Measurements from ENCODE around the gene KERA.
"Not testable (repeated sequence)": the region's sequence is repeated elsewhere in the genome, so short reads cannot be mapped to it uniquely, and the experiment has no call there.

Gene KERA

GRCh38 chr12:91057368-91058165 is at the start of gene KERA:
TSS of gene KERA (minus strand) at chr12:91058024. CDS start at chr12:91056281, 1,743 bp downstream.
- DNase-seq: no peak

- DNase-seq: no peak
Measured at GRCh38 chr12:91106283-91106682, 48.5 kb upstream of the KERA start.

- no peak for DNase-seq
Measured at GRCh38 chr12:91105807-91106206, 48.0 kb upstream of the KERA start.

GRCh38 chr12:91104812-91105466 is 47.1 kb upstream of the KERA start:
- no peak for DNase-seq

GRCh38 chr12:91103624-91104023 is 45.8 kb upstream of the KERA start:
- DNase-seq: no peak

GRCh38 chr12:91103101-91103500 is 45.3 kb upstream of the KERA start:
- no peak for DNase-seq

GRCh38 chr12:91100906-91101305 is 43.1 kb upstream of the KERA start:
- no peak for DNase-seq

GRCh38 chr12:91099836-91100235 is 42.0 kb upstream of the KERA start:
- DNase-seq: no peak

- DNase-seq: no peak
Measured at GRCh38 chr12:91099341-91099740, 41.5 kb upstream of the KERA start.

- no peak for DNase-seq
Measured at GRCh38 chr12:91098941-91099340, 41.1 kb upstream of the KERA start.

- no peak for DNase-seq
Measured at GRCh38 chr12:91098461-91098860, 40.6 kb upstream of the KERA start.

GRCh38 chr12:91094957-91095356 is 37.1 kb upstream of the KERA start:
- no peak for DNase-seq

GRCh38 chr12:91094032-91094662 is 36.3 kb upstream of the KERA start:
- no peak for DNase-seq

- no peak for DNase-seq
Measured at GRCh38 chr12:91093341-91093740, 35.5 kb upstream of the KERA start.

GRCh38 chr12:91091916-91092715 is 34.3 kb upstream of the KERA start:
- DNase-seq: no peak

- DNase-seq: not testable (repeated sequence)
Measured at GRCh38 chr12:91089953-91090352, 32.1 kb upstream of the KERA start.

GRCh38 chr12:91080041-91080440 is 22.2 kb upstream of the KERA start:
- no peak for DNase-seq

GRCh38 chr12:91078501-91078900 is 20.7 kb upstream of the KERA start:
- DNase-seq: no peak

GRCh38 chr12:91077228-91077954 is 19.6 kb upstream of the KERA start:
- DNase-seq: no peak

GRCh38 chr12:91074851-91075250 is 17.0 kb upstream of the KERA start:
- no peak for DNase-seq

GRCh38 chr12:91074154-91074709 is 16.4 kb upstream of the KERA start:
- no peak for DNase-seq

GRCh38 chr12:91073426-91073825 is 15.6 kb upstream of the KERA start:
- no peak for DNase-seq
